Retina (tissue), 1 donor: ENCODE results near the gene PHACTR1.
A peak's percentile ranks its signal among the peaks of the same experiment; 100 is the strongest.
"Not testable (repeated sequence)": the region's sequence is repeated elsewhere in the genome, so short reads cannot be mapped to it uniquely, and the experiment has no call there.

ENCODE experiments used
- DNase-seq: peaks from one replicate; pipeline ENCODE4 v3.0.0-alpha.2; 2016

Gene PHACTR1

GRCh38 chr6:13299918-13300317 lies 583.4 kb downstream of the PHACTR1 start:
- DNase-seq, result no peak

GRCh38 chr6:13300643-13301590 lies 584.4 kb downstream of the PHACTR1 start:
- no peak for DNase-seq

- DNase-seq, result no peak
These were observed 585.7 kb downstream of the PHACTR1 start for GRCh38 chr6:13302291-13302690.

- DNase-seq, result no peak
These were observed 586.4 kb downstream of the PHACTR1 start for GRCh38 chr6:13302751-13303667.

- no peak for DNase-seq
These were observed 587.1 kb downstream of the PHACTR1 start for GRCh38 chr6:13303668-13304017.

GRCh38 chr6:13304101-13304500 lies 587.5 kb downstream of the PHACTR1 start:
- no peak for DNase-seq

GRCh38 chr6:13304580-13305260 lies 588.2 kb downstream of the PHACTR1 start:
- DNase-seq, result no peak

GRCh38 chr6:13305288-13305687 lies 588.7 kb downstream of the PHACTR1 start:
- no peak for DNase-seq

- DNase-seq, result no peak
These were observed 589.2 kb downstream of the PHACTR1 start for GRCh38 chr6:13305791-13306190.

GRCh38 chr6:13307508-13307995 lies 591.0 kb downstream of the PHACTR1 start:
- DNase-seq, result no peak

- no peak for DNase-seq
These were observed 591.8 kb downstream of the PHACTR1 start for GRCh38 chr6:13308332-13308731.

- no peak for DNase-seq
These were observed 594.6 kb downstream of the PHACTR1 start for GRCh38 chr6:13311155-13311554.

- DNase-seq, result no peak
These were observed 598.2 kb downstream of the PHACTR1 start for GRCh38 chr6:13314806-13315205.

GRCh38 chr6:13315896-13316295 lies 599.3 kb downstream of the PHACTR1 start:
- no peak for DNase-seq

- no peak for DNase-seq
These were observed 602.3 kb downstream of the PHACTR1 start for GRCh38 chr6:13318821-13319220.

GRCh38 chr6:13319891-13320564 lies 603.5 kb downstream of the PHACTR1 start:
- no peak for DNase-seq

- not testable (repeated sequence) for DNase-seq
These were observed 609.5 kb downstream of the PHACTR1 start for GRCh38 chr6:13326031-13326586.

- no peak for DNase-seq
These were observed 611.1 kb downstream of the PHACTR1 start for GRCh38 chr6:13327691-13328075.

GRCh38 chr6:13328076-13328874 lies 611.7 kb downstream of the PHACTR1 start, which contains the start of gene TBC1D7:
Gene TBC1D7, minus strand, starts transcription at chr6:13328537. Its CDS starts 1,639 bp downstream, at chr6:13326898.
- peak; percentile 98 for DNase-seq

- DNase-seq, result no peak
These were observed 612.3 kb downstream of the PHACTR1 start for GRCh38 chr6:13328875-13329183.
